SW 1271 (cell line): ENCODE measurements around the gene PARVA.
A peak's percentile ranks its signal among the peaks of the same experiment; 100 is the strongest.
"Not testable (repeated sequence)": the region's sequence is repeated elsewhere in the genome, so short reads cannot be mapped to it uniquely, and the experiment has no call there.

Source experiments
- DNase-seq, 2 experiments: peaks; one replicate each; lab custom pipeline; 2025; lab: John Stamatoyannopoulos, UW

PARVA gene, protein sequence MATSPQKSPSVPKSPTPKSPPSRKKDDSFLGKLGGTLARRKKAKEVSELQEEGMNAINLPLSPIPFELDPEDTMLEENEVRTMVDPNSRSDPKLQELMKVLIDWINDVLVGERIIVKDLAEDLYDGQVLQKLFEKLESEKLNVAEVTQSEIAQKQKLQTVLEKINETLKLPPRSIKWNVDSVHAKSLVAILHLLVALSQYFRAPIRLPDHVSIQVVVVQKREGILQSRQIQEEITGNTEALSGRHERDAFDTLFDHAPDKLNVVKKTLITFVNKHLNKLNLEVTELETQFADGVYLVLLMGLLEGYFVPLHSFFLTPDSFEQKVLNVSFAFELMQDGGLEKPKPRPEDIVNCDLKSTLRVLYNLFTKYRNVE

GRCh38 chr11:12377106-12377823 lies at the start of gene PARVA:
Gene PARVA (plus strand): TSS chr11:12377571. CDS start chr11:12377648, 77 bp downstream.
- peak; percentile 35 to 65 for DNase-seq

DNA sequence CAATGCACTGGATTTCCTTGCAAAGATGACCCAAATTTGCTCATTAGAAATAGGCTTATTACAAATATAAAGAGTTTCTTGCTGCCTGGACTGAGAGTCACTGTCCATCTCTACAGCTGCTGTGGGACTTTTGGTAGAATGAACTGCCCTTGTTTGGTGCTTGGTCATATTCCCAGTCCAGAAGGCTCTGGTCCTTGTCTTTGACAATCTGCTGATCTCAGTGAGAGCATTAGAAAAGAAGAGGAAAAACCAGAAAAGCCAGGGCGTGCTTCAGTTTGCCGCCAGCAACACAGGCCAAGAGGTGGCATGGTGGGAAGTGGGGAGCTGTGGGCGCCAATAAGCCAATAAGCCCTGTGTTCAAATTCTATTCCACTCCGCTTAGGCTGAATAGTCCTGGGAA lies 48.2 kb upstream of the PARVA start:
- DNase-seq, result no peak

DNA sequence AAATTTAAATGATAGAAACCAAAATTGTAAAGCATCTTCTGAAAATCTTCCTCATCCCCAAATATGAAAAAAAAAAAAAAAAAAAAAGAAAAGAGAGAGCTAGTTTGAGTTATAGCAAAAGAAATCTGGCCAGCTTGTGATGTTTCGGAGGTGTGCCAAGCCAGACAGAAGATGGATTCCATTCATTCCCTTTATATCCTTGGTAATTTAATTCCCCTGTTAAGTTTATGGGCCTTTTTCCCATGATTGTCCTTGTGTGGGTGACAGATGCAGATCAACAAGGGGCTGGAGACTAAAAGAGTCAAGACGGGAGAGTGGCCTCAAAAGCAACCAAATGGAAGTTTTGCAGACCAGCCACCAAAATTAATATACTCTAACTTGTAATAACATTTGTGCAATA lies 47.6 kb upstream of the PARVA start:
- DNase-seq, result no peak

- no peak for DNase-seq
Measured at GRCh38 chr11:12330485-12331231, 46.7 kb upstream of the PARVA start.

GRCh38 chr11:12331239-12331874 lies 46.0 kb upstream of the PARVA start:
- peak; percentile 15 to 60 for DNase-seq

GRCh38 chr11:12343526-12343925 lies 33.8 kb upstream of the PARVA start:
- no peak for DNase-seq

- no peak for DNase-seq
Measured at GRCh38 chr11:12353534-12353933, 23.8 kb upstream of the PARVA start.

GRCh38 chr11:12354750-12355545 lies 22.4 kb upstream of the PARVA start:
- no peak for DNase-seq

- no peak for DNase-seq
Measured at GRCh38 chr11:12356944-12357655, 20.3 kb upstream of the PARVA start.

GRCh38 chr11:12357697-12358096 lies 19.7 kb upstream of the PARVA start:
- not testable (repeated sequence) for DNase-seq

DNA sequence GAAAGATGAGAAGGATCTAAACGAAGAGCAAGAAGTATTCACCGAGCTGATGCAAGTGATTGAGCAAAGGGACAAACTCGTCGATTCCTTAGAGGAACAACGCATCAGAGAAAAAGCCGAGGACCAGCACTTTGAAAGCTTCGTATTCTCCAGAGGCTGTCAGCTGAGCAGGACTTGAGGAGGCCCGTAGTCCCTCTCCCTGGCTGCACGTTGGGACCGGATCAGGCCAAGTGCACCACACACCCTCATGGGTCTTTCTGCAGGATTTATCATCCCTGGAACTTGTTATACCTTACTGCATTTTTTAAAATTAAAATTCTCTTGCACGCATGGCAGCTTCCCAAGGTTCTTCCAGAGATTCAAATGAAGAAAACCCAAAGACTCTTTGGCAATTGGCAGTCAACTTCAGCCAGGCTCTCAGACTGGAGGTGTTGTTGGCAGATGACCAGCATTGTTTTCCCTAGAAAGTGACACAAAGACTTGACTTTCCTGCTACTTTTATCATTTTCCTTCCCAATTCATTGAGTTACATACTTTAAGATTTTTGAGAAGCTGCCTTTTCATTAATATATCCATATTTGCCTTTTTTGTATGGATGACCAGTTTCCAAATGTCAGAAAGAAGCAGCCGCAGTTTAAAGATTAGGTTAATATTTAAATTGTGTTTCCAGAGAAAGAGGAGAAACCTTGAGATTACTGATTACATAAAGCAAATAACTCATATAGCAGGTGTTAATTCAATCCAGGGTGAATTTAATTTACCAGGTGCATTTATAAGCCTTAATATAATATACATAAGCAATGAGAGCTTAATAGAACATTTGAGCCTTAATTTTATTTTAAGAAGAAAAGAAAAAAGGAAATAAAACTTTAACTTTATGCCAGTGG lies 18.8 kb upstream of the PARVA start:
- DNase-seq, result no peak

- no peak for DNase-seq
Measured at GRCh38 chr11:12359761-12360160, 17.6 kb upstream of the PARVA start.

DNA sequence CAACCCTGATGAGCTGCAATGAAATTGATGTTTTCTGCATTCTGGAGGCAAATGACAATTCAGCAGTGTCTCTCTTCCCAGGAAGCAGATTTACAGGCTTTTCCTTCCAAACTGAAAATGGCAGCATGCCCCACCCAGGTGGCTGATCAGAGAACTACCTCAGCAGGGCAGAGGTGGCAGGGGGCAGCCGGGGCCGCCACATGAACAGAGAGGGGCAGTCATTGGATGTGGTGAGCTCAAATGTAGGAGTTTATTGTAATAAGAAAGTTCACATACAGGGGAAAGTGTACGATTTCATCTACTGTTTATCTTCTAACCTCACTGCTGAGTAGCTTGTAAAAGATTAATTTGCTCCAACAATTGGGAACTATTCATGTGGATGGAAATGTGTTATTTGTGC lies 15.7 kb upstream of the PARVA start:
- no peak for DNase-seq

GRCh38 chr11:12362857-12363256 lies 14.5 kb upstream of the PARVA start:
- DNase-seq, result no peak

- no peak for DNase-seq
Measured at GRCh38 chr11:12363373-12363772, 14.0 kb upstream of the PARVA start.

- DNase-seq, result not testable (repeated sequence)
Measured at GRCh38 chr11:12365965-12366575, 11.3 kb upstream of the PARVA start.

GRCh38 chr11:12367057-12367456 lies 10.3 kb upstream of the PARVA start:
- DNase-seq, result not testable (repeated sequence)

- DNase-seq, result no peak
Measured at GRCh38 chr11:12372111-12372510, 5.3 kb upstream of the PARVA start.

DNA sequence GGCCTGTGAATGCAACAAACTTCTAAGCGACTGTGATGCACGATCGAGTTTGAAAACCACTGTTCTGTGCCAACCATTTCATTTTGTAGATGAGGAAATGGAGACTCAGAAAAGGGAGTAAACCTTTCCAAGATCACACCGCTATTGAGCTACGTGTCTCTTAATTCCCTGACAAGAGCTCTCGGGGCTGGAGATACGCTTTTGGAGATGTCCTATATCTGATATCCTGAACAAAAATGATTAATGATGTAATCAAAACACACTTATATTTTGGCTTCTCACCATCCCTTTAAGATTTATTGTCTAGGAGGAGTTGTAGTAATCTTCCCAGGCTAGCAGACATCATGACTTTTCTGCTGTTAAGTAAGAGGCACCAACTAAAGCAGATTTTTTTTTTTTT lies 1.7 kb upstream of the PARVA start:
- no peak for DNase-seq
